B cell (primary cell): ENCODE results near the gene PLXNB2.

Source experiments
- EZH2 ChIP-seq: IDR thresholded peaks from 2 replicates; pipeline ENCODE4 v1.6.1; 2012; ENCODE audit warnings: borderline replicate concordance, low read depth, mild to moderate bottlenecking, moderate library complexity, low read length; ENCODE audit not compliant: insufficient read depth, poor library complexity, severe bottlenecking
- TF ChIP-seq, protein P1 (sequence below): fragments of 200-600 bp; IDR thresholded peaks from one replicate; pipeline ENCODE4 v1.8.0; 2022; ENCODE audit warnings: antibody characterized with exemption, mild to moderate bottlenecking

DNA sequence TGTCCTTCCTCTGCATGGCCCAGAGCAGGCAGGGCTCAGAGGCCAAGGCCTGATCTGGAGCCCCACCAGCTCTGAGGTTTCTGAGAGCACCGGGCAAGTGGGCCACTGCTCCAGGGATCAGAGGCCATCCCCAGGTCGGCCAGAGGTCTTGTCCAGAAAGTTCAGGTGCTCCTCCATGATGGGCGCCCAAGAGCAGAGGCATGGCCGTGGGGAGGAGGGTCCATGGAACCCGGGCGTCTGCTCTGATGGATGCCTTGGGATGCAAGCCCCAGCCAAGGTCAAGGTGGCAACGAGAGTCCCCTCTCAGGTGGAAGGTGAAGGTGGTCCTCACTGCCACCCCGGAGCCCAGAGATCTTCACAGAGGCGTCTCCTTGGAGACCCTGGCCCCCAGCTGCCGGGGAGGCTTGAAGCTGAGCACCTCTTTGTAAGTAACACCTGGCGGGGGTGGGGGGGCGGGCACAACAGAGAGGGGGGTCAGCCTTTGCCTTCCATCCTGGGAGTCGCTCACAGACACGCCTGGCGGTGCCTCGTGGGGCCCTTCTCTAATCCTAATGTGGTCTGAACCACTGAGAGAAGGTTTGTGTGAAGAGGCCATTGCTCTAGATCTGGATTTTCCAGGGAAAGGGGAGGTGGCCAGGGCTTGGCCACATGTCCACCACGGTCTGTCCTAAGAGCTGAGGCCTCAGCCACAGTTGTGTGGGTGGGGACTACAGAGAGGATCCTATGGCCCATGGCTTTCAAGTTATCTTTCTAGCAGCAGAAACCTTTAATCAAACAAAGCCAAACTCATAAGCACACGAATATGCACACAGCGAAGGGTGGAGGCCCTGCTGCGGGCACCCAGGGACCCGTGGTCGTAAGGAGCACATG lies 54.2 kb downstream of the PLXNB2 start:
- TF ChIP-seq, protein P1, sequence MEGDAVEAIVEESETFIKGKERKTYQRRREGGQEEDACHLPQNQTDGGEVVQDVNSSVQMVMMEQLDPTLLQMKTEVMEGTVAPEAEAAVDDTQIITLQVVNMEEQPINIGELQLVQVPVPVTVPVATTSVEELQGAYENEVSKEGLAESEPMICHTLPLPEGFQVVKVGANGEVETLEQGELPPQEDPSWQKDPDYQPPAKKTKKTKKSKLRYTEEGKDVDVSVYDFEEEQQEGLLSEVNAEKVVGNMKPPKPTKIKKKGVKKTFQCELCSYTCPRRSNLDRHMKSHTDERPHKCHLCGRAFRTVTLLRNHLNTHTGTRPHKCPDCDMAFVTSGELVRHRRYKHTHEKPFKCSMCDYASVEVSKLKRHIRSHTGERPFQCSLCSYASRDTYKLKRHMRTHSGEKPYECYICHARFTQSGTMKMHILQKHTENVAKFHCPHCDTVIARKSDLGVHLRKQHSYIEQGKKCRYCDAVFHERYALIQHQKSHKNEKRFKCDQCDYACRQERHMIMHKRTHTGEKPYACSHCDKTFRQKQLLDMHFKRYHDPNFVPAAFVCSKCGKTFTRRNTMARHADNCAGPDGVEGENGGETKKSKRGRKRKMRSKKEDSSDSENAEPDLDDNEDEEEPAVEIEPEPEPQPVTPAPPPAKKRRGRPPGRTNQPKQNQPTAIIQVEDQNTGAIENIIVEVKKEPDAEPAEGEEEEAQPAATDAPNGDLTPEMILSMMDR, result no peak
- no peak for TF ChIP-seq EZH2
